Colonic mucosa (tissue), 4 donors: ENCODE results near the gene RHOD. TPM values are rescaled to one million over a fixed set of nuclear protein-coding genes. Genes with fewer than 3 reads are reported as not detected.
A peak's percentile ranks its signal among the peaks of the same experiment; 100 is the strongest.

Experiments used
- DNase-seq: peaks from one replicate; pipeline ENCODE4 v3.0.0-alpha.2; 2020
- H3K27ac ChIP-seq: fragments of 200-600 bp; one replicate; pipeline ENCODE4 v1.8.0; 2021
- H3K27me3 ChIP-seq: fragments of 200-600 bp; one replicate; pipeline ENCODE4 v1.8.0; 2021
- H3K36me3 ChIP-seq: fragments of 200-600 bp; one replicate; pipeline ENCODE4 v1.8.0; 2021
- H3K4me1 ChIP-seq: fragments of 200-600 bp; one replicate; pipeline ENCODE4 v1.8.0; 2021; ENCODE audit warnings: mild to moderate bottlenecking
- H3K4me3 ChIP-seq: fragments of 200-600 bp; one replicate; pipeline ENCODE4 v1.8.0; 2021
- H3K9ac ChIP-seq, 2 donors: one replicate each; pipeline ENCODE4 v1.7.0; 2013; ENCODE audit warnings: control low read depth in 2 of 2, low read depth in 2 of 2, low read length in 2 of 2
- H3K9me3 ChIP-seq: fragments of 200-600 bp; one replicate; pipeline ENCODE4 v1.8.0; 2021
- intact Hi-C: fragments of 100-400 bp; cut with DNase I; formaldehyde crosslinking; loops from one replicate; pipeline ENCODE4 v1.14.1; 2022
- total RNA-seq, 2 donors: library from RNA; stranded (reverse); fragmentation: NEBNext Ultra II Directional in 1 of 2; extraction: Animal tissue kit (Norgen Biotek cat#: 25700) in 1 of 2; gene quantifications; one replicate each; pipeline ENCODE4 v1.2.1, GENCODE V29; 2021
- TF ChIP-seq, protein P1 (sequence below): fragments of 200-600 bp; IDR thresholded peaks from one replicate; pipeline ENCODE4 v1.8.0; 2022; ENCODE audit warnings: antibody characterized with exemption, mild to moderate bottlenecking
- donor health status: healthy.
- donor health status: DM: no; HTN: no; CAD: no.
- donor health status: DM: no; HTN: no; CAD: no.

RHOD gene
- total RNA-seq, 2 donors from 2014 or later, result 8.5 to 11.2 TPM

DNA sequence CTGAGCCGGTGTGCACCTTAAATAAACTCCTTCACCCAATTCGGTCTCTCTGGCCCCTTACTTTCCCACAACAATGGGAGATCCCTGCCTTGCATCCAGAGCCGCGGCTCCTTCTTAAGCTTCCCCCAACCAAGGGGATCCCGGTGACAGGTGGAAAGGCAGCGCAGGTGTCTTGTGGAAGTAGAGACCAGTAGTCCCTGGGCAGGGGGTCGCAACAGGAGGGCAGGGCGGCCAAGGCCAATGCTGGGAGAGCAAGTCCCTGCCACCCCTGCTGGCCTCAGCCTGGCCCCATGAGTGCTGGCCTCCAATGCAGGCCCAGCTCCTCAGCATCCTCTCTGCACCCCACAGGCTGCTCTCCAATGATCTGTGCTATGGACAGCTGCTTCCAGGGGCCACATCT, 41.6 kb upstream of the RHOD start:
- Histone ChIP-seq H3K36me3 (no peaks in the 10 kb centered on the region), H3K4me1 (no peaks in the 10 kb centered on the region), H3K27me3 (no peaks in the 10 kb centered on the region), H3K9me3 (no peaks in the 10 kb centered on the region), H3K4me3 (no peak overlapping the region), H3K27ac (no peak overlapping the region), H3K9ac (no peak overlapping the region)
- intact Hi-C loops, result no loop called here
- TF ChIP-seq, protein P1, sequence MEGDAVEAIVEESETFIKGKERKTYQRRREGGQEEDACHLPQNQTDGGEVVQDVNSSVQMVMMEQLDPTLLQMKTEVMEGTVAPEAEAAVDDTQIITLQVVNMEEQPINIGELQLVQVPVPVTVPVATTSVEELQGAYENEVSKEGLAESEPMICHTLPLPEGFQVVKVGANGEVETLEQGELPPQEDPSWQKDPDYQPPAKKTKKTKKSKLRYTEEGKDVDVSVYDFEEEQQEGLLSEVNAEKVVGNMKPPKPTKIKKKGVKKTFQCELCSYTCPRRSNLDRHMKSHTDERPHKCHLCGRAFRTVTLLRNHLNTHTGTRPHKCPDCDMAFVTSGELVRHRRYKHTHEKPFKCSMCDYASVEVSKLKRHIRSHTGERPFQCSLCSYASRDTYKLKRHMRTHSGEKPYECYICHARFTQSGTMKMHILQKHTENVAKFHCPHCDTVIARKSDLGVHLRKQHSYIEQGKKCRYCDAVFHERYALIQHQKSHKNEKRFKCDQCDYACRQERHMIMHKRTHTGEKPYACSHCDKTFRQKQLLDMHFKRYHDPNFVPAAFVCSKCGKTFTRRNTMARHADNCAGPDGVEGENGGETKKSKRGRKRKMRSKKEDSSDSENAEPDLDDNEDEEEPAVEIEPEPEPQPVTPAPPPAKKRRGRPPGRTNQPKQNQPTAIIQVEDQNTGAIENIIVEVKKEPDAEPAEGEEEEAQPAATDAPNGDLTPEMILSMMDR, result no peak
- no peak for DNase-seq

DNA sequence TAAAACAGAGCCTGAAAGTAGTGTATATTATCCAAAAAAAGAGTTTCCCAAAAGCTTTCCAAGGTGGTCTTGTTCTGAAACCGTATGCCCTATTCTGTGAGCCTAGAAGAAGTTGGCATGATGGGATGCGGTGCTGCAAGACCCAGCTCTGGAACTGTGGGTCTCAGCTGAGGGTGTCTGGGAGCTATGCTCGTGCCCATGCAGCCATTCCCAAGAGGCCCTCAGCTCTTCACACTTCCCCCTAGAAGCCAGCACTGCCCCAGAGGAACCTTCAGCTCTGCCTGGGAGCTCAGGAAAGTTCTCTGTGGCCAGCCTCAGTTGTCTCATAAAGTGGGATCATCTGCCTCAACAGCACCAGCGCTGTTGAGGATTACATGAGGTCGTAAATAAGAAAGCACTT, 40.1 kb upstream of the RHOD start:
- H3K9ac ChIP-seq, result no peak overlapping the region
- TF ChIP-seq, protein P1, result no peak
- DNase-seq, result no peak
- H3K4me1 ChIP-seq, result no peaks in the 10 kb centered on the region
- no peaks in the 10 kb centered on the region for H3K36me3 ChIP-seq
- no peak overlapping the region for H3K27ac ChIP-seq
- no peaks in the 10 kb centered on the region for H3K9me3 ChIP-seq
- intact Hi-C loops, result no loop called here
- no peak overlapping the region for H3K4me3 ChIP-seq
- H3K27me3 ChIP-seq, result no peaks in the 10 kb centered on the region

DNA sequence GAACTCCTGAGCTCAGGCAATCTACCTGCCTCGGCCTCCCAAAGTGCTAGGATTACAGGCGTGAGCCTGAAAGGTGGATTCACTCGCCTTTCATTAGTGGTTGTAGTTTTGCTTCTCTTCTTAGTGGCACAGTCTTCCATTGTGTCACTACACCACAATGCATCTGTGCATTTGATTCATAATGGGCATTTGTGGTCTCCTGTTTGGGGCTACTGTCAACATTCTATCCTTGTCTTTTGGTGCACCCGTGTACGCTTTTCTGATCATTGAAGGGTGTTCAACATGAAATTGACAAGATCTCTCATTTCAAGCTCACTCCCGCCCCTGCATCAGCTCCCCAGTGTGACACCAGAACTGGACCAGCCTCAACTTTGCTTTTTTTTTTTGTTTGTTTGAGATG, 35.7 kb upstream of the RHOD start:
- Histone ChIP-seq H3K9me3 (no peaks in the 10 kb centered on the region), H3K27me3 (peaks cover 22% of the 10 kb centered on the region), H3K4me1 (peaks cover 6% of the 10 kb centered on the region), H3K4me3 (no peak overlapping the region), H3K36me3 (no peaks in the 10 kb centered on the region), H3K9ac (no peak overlapping the region), H3K27ac (no peak overlapping the region)
- intact Hi-C loops, result no loop called here
- no peak for DNase-seq
- TF ChIP-seq, protein P1, result no peak

DNA sequence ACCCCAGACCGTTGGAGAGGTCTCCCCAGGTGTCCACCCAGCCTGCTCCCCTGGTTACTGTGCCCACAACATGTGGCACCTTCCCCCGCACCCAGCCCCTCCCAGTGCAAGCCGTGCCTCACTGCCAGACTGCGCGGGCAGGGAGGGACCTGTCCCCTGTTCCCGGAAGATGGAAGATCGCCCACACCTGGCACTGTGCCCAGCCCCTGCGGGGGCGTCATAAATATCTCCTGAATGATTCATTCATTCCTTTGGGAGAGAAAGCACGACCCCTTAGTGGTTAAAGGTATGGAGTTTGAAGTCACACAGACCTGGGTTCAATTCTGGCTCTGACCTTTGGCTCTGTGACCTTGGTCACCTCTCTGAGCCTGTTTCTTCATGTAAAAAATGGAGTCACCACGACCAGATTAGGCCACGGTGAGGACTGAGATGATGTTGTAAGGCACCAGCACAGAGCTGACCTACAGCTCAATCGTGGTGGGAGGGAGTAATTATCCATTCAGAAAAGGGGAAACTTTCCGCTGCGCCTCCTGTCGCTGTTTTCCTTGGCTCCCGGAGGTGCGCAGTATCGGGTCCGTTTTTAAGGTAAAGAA, 34.2 kb upstream of the RHOD start:
- TF ChIP-seq, protein P1, result no peak
- no peaks in the 10 kb centered on the region for H3K36me3 ChIP-seq
- no peaks in the 10 kb centered on the region for H3K9me3 ChIP-seq
- intact Hi-C loops, result no loop called here
- peaks cover 22% of the 10 kb centered on the region for H3K27me3 ChIP-seq
- H3K9ac ChIP-seq, result peak overlapping the region in 1 of 2 donors; percentile 35
- H3K4me1 ChIP-seq, result peaks cover 6% of the 10 kb centered on the region
- H3K27ac ChIP-seq, result no peak overlapping the region
- peak overlapping the region; percentile 11 for H3K4me3 ChIP-seq
- DNase-seq, result peak; percentile 55

DNA sequence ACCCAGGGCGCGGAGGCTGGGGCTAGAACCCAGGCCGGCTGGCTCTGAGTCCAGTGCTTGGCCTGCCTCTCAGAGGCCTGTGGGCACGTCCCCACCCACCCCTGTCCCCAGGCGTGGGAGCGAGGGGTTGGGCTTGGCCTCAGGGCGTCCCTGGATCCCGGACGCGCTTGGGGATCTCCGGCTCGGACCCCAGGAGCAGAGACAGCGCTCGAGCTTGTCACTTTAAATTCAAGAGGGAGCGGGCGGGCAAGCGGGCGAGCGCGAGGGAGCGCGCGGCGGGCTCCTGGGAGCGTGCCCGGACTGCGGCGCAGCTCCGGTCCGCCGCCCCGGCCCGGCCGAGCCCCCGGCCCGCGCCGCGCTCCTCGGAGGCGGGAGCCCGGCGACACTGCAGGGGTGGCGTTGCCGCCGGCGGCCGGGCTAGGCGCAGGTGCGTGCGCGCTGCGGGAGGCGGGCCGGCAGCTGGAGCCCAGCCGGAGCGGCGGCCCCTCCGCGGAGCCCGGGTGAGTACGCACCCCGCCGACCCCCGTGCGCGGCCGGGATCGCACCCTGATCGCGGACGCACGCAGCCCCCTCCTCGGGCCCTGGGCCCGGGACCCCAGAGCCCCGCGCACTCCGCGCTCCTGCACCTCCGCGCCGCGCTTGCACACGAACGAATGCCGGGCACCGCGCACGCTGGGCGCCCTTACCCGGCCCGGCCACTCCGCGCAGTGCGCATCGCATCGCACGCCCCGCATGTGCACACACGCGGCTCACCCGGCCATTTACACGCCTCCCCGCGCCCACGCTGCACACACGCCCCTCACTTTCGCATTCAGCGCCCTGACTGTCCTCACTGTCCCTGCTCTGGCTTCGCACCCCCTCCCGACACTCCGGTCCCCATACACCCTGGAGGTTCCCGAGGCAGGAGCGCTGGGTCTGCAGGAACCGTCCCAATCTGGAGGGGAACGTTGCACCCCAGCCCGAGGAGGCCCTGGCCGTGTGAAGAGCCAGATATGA, 33.4 kb upstream of the RHOD start, which contains the start of gene SYT12:
TSS of gene SYT12 (plus strand) at position 174 of the 996 bp plus-strand sequence. CDS start 7,011 bp downstream, outside the sequence.
- Histone ChIP-seq H3K36me3 (no peaks in the 10 kb centered on the region), H3K27me3 (peaks cover 22% of the 10 kb centered on the region), H3K9me3 (no peaks in the 10 kb centered on the region), H3K27ac (no peak within 1 kb of the TSS), H3K4me1 (peaks cover 6% of the 10 kb centered on the region), H3K4me3 (peak within 1 kb of the TSS; percentile 24), H3K9ac (peak within 1 kb of the TSS in 1 of 2 donors; percentile 35)
- intact Hi-C loops, result no loop called here
- no peak for DNase-seq
- TF ChIP-seq, protein P1, result no peak
